Adipocyte (in vitro differentiated cells): Measurements from ENCODE around the gene CTTNBP2NL.
"Not testable (repeated sequence)": the region's sequence is repeated elsewhere in the genome, so short reads cannot be mapped to it uniquely, and the experiment has no call there.

Experiments used
- DNase-seq: peaks from one replicate; pipeline ENCODE4 v3.0.0-alpha.2; 2015; ENCODE audit warnings: low read depth
- H3K27me3 ChIP-seq: replicated peaks from 2 replicates; pipeline ENCODE4 v1.7.0; 2013; ENCODE audit warnings: mild to moderate bottlenecking, low read length, moderate library complexity; ENCODE audit not compliant: control insufficient read depth, insufficient read depth
- H3K36me3 ChIP-seq: 2 replicates; pipeline ENCODE4 v1.7.0; 2013; ENCODE audit warnings: low read length, mild to moderate bottlenecking, moderate library complexity; ENCODE audit not compliant: control insufficient read depth, insufficient read depth, severe bottlenecking
- H3K4me1 ChIP-seq: 2 replicates; pipeline ENCODE4 v1.7.0; 2013; ENCODE audit warnings: mild to moderate bottlenecking, low read length, moderate library complexity; ENCODE audit not compliant: control insufficient read depth, insufficient read depth
- H3K4me3 ChIP-seq: 2 replicates; pipeline ENCODE4 v1.7.0; 2013; ENCODE audit warnings: mild to moderate bottlenecking, low read length, moderate library complexity
- H3K9ac ChIP-seq: 2 replicates; pipeline ENCODE4 v1.7.0; 2013; ENCODE audit warnings: mild to moderate bottlenecking, low read length, moderate library complexity
- H3K9me3 ChIP-seq: 2 replicates; pipeline ENCODE4 v1.7.0; 2013; ENCODE audit warnings: mild to moderate bottlenecking, low read length, moderate library complexity; ENCODE audit not compliant: control insufficient read depth

CTTNBP2NL gene

GRCh38 chr1:112470324-112470723 is 74.3 kb downstream of the CTTNBP2NL start:
- DNase-seq, H3K9me3 ChIP-seq, H3K9ac ChIP-seq: not testable (repeated sequence)

GRCh38 chr1:112470966-112471365 is 75.0 kb downstream of the CTTNBP2NL start:
- Histone ChIP-seq H3K9me3 (no peaks in the 10 kb centered on the region), H3K36me3 (no peaks in the 10 kb centered on the region)

More at GRCh38 chr1:112470324-112470723, 74.3 kb downstream of the CTTNBP2NL start:
- not testable (repeated sequence) for H3K36me3 ChIP-seq, H3K27me3 ChIP-seq, H3K4me3 ChIP-seq
- peaks cover 14% of the 10 kb centered on the region for H3K4me1 ChIP-seq

GRCh38 chr1:112472142-112472541 is 76.1 kb downstream of the CTTNBP2NL start:
- Histone ChIP-seq H3K9ac (no peak overlapping the region), H3K4me1 (no peaks in the 10 kb centered on the region), H3K27me3 (no peaks in the 10 kb centered on the region), H3K9me3 (peaks cover 9% of the 10 kb centered on the region), H3K36me3 (no peaks in the 10 kb centered on the region), H3K4me3 (no peak overlapping the region)
- no peak for DNase-seq

More at GRCh38 chr1:112470966-112471365, 75.0 kb downstream of the CTTNBP2NL start:
- Histone ChIP-seq H3K4me1 (peaks cover 7% of the 10 kb centered on the region), H3K4me3 (no peak overlapping the region), H3K9ac (no peak overlapping the region), H3K27me3 (no peaks in the 10 kb centered on the region)
- no peak for DNase-seq

GRCh38 chr1:112477550-112477949 is 81.5 kb downstream of the CTTNBP2NL start:
- Histone ChIP-seq H3K27me3 (no peaks in the 10 kb centered on the region), H3K9me3 (peaks cover 29% of the 10 kb centered on the region), H3K4me3 (no peak overlapping the region), H3K36me3 (no peaks in the 10 kb centered on the region), H3K4me1 (no peaks in the 10 kb centered on the region), H3K9ac (no peak overlapping the region)
- no peak for DNase-seq

GRCh38 chr1:112478314-112478713 is 82.3 kb downstream of the CTTNBP2NL start:
- H3K9me3 ChIP-seq = peaks cover 29% of the 10 kb centered on the region
- H3K36me3 ChIP-seq = no peaks in the 10 kb centered on the region
- no peak overlapping the region for H3K9ac ChIP-seq
- H3K4me1 ChIP-seq = no peaks in the 10 kb centered on the region
- DNase-seq = no peak
- no peaks in the 10 kb centered on the region for H3K27me3 ChIP-seq
- H3K4me3 ChIP-seq = no peak overlapping the region

- not testable (repeated sequence) for DNase-seq, H3K27me3 ChIP-seq, H3K36me3 ChIP-seq, H3K4me1 ChIP-seq, H3K9ac ChIP-seq, H3K4me3 ChIP-seq, H3K9me3 ChIP-seq
Measured at GRCh38 chr1:112486063-112486462, 90.0 kb downstream of the CTTNBP2NL start.

GRCh38 chr1:112487686-112488085 is 91.7 kb downstream of the CTTNBP2NL start:
- H3K9me3 ChIP-seq, H3K4me1 ChIP-seq, H3K27me3 ChIP-seq, DNase-seq, H3K9ac ChIP-seq, H3K4me3 ChIP-seq, H3K36me3 ChIP-seq: not testable (repeated sequence)

GRCh38 chr1:112488141-112488540 is 92.1 kb downstream of the CTTNBP2NL start:
- Histone ChIP-seq H3K9ac (no peak overlapping the region), H3K36me3 (no peaks in the 10 kb centered on the region), H3K4me1 (no peaks in the 10 kb centered on the region), H3K4me3 (no peak overlapping the region), H3K27me3 (no peaks in the 10 kb centered on the region), H3K9me3 (no peaks in the 10 kb centered on the region)
- no peak for DNase-seq

GRCh38 chr1:112492076-112492475 is 96.1 kb downstream of the CTTNBP2NL start:
- H3K9ac ChIP-seq = no peak overlapping the region
- H3K9me3 ChIP-seq = no peaks in the 10 kb centered on the region
- DNase-seq = no peak
- H3K4me1 ChIP-seq = no peaks in the 10 kb centered on the region
- H3K36me3 ChIP-seq = no peaks in the 10 kb centered on the region
- H3K4me3 ChIP-seq = no peak overlapping the region
- no peaks in the 10 kb centered on the region for H3K27me3 ChIP-seq

GRCh38 chr1:112493351-112493750 is 97.3 kb downstream of the CTTNBP2NL start:
- no peaks in the 10 kb centered on the region for H3K9me3 ChIP-seq
- no peaks in the 10 kb centered on the region for H3K36me3 ChIP-seq
- no peak overlapping the region for H3K4me3 ChIP-seq
- H3K9ac ChIP-seq = no peak overlapping the region
- H3K4me1 ChIP-seq = no peaks in the 10 kb centered on the region
- H3K27me3 ChIP-seq = no peaks in the 10 kb centered on the region
- no peak for DNase-seq

- Histone ChIP-seq H3K4me1 (no peaks in the 10 kb centered on the region), H3K9me3 (no peaks in the 10 kb centered on the region), H3K27me3 (no peaks in the 10 kb centered on the region), H3K4me3 (no peak overlapping the region), H3K36me3 (no peaks in the 10 kb centered on the region), H3K9ac (no peak overlapping the region)
- DNase-seq = no peak
Measured at GRCh38 chr1:112496290-112496689, 100.3 kb downstream of the CTTNBP2NL start.
